SK-N-SH (cell line): ENCODE data around the gene RREB1. TPM values are rescaled to one million over a fixed set of nuclear protein-coding genes. Genes with fewer than 3 reads are reported as not detected.

Experiments used
- CTCF ChIA-PET: fragments of 300-600, 350-600 bp; formaldehyde crosslinking; extraction: SDS; loops from one replicate; lab custom pipeline; 2021; lab: Yijun Ruan, JAX
- POLR2A ChIA-PET: fragments of 350-600 bp; sonication (Branson Sonifier 250); formaldehyde crosslinking; extraction: SDS; loops from one replicate; lab custom pipeline; 2020; ENCODE audit warnings: antibody characterized with exemption, inconsistent platforms; lab: Yijun Ruan, JAX
- DNase-seq: peaks from one replicate; pipeline ENCODE4 v3.0.0; 2012
- H2AFZ ChIP-seq: fragments of 200-600 bp; sonication (generic); 2 replicates; pipeline ENCODE4 v1.8.1; 2016; ENCODE audit warnings: antibody characterized with exemption, mild to moderate bottlenecking, low read depth
- H3F3A ChIP-seq: fragments of 200-600 bp; sonication (generic); replicated peaks from 2 replicates; pipeline ENCODE3; 2016; ENCODE audit warnings: antibody characterized with exemption, mild to moderate bottlenecking; ENCODE audit not compliant: insufficient read depth
- H3K27ac ChIP-seq, 2 experiments: fragments of 200-500 bp in 1 of 2; fragments of 200-600 bp in 1 of 2; sonication (Bioruptor generic) in 1 of 2; sonication (generic), shearing (Covaris generic) in 1 of 2; 2 replicates each; pipeline versions ENCODE4 v1.5.1 to v1.6.1; 2014 to 2016; ENCODE audit warnings: low read depth in 2 of 2, inconsistent platforms in 1 of 2, low read length in 1 of 2, mild to moderate bottlenecking in 1 of 2, mixed read lengths in 1 of 2
- H3K27me3 ChIP-seq: fragments of 200-600 bp; sonication (generic), shearing (Covaris generic); 2 replicates; pipeline ENCODE4 v1.6.1; 2016; ENCODE audit warnings: mixed run types; ENCODE audit not compliant: insufficient read depth
- H3K36me3 ChIP-seq, 2 experiments: fragments of 200-500 bp in 1 of 2; fragments of 200-600 bp in 1 of 2; sonication (Bioruptor generic) in 1 of 2; sonication (generic) in 1 of 2; replicated peaks in 1 of 2; 2 replicates each; pipeline versions ENCODE3 to v1.5.1; 2014 to 2016; ENCODE audit warnings: low read length in 1 of 2, mild to moderate bottlenecking in 1 of 2; ENCODE audit not compliant: insufficient read depth in 2 of 2, control insufficient read depth in 1 of 2
- H3K4me1 ChIP-seq, 2 experiments: fragments of 200-500 bp in 1 of 2; fragments of 200-600 bp in 1 of 2; sonication (Bioruptor generic) in 1 of 2; sonication (generic), shearing (Covaris generic) in 1 of 2; 2 replicates each; pipeline versions ENCODE4 v1.5.1 to v1.6.1; 2014 to 2016; ENCODE audit warnings: low read depth in 1 of 2, low read length in 1 of 2, mixed run types in 1 of 2; ENCODE audit not compliant: insufficient read depth in 2 of 2, control insufficient read depth in 1 of 2
- H3K4me2 ChIP-seq: fragments of 200-600 bp; sonication (generic), shearing (Covaris generic); 2 replicates; pipeline ENCODE4 v1.6.1; 2017; ENCODE audit warnings: mixed run types
- H3K4me3 ChIP-seq, 2 experiments: fragments of 200-500 bp in 1 of 2; fragments of 200-600 bp in 1 of 2; sonication (Bioruptor generic) in 1 of 2; sonication (generic), shearing (Covaris generic) in 1 of 2; 2 replicates each; pipeline versions ENCODE4 v1.5.1 to v1.8.1; 2014 to 2016; ENCODE audit warnings: low read depth in 2 of 2, inconsistent platforms in 1 of 2, low read length in 1 of 2, mild to moderate bottlenecking in 1 of 2, mixed read lengths in 1 of 2, moderate library complexity in 1 of 2
- H3K79me2 ChIP-seq: fragments of 200-600 bp; sonication (generic); 2 replicates; pipeline ENCODE4 v1.8.1; 2017; ENCODE audit warnings: mild to moderate bottlenecking; ENCODE audit not compliant: insufficient read depth
- H3K9ac ChIP-seq: fragments of 200-600 bp; sonication (generic); 2 replicates; pipeline ENCODE4 v1.6.1; 2017; ENCODE audit warnings: mixed run types
- H3K9me2 ChIP-seq: fragments of 200-600 bp; sonication (generic); 2 replicates; pipeline ENCODE4 v1.6.1; 2017; ENCODE audit warnings: mixed run types
- H3K9me3 ChIP-seq: fragments of 200-600 bp; sonication (generic); 2 replicates; pipeline ENCODE4 v1.6.1; 2017; ENCODE audit warnings: mixed run types, mild to moderate bottlenecking, moderate library complexity
- H4K20me1 ChIP-seq: fragments of 200-600 bp; sonication (generic); 2 replicates; pipeline ENCODE4 v1.6.1; 2017; ENCODE audit warnings: mild to moderate bottlenecking, mixed run types; ENCODE audit not compliant: insufficient read depth
- CHD2 ChIP-seq: fragments of 150-350 bp; IDR thresholded peaks from 2 replicates; pipeline ENCODE4 v1.6.1; 2018; ENCODE audit warnings: low read length; ENCODE audit not compliant: partially characterized antibody
- EZH2phosphoT487 ChIP-seq: fragments of 200-600 bp; sonication (generic); IDR thresholded peaks from 2 replicates; pipeline ENCODE4 v1.6.1; 2017; ENCODE audit warnings: low read depth, mixed run types, mild to moderate bottlenecking, antibody characterized with exemption, moderate library complexity, borderline replicate concordance
- FOSL2 ChIP-seq: IDR thresholded peaks from 2 replicates; pipeline ENCODE4 v1.4.0; 2012; ENCODE audit warnings: low read depth, mild to moderate bottlenecking, moderate library complexity, borderline replicate concordance
- FOXJ3 ChIP-seq: sonication (generic); formaldehyde crosslinking; IDR thresholded peaks from 2 replicates; pipeline ENCODE4 v1.5.1; 2020; ENCODE audit warnings: mild to moderate bottlenecking, missing genetic modification reagents
- FOXM1 ChIP-seq: IDR thresholded peaks from 2 replicates; pipeline ENCODE4 v1.4.0; 2012; ENCODE audit warnings: low read depth, mild to moderate bottlenecking
- GABPA ChIP-seq: IDR thresholded peaks from 2 replicates; pipeline ENCODE4 v1.4.0; 2012; ENCODE audit warnings: low read depth, mild to moderate bottlenecking
- GATA2 ChIP-seq: sonication (generic); formaldehyde crosslinking; IDR thresholded peaks from 2 replicates; pipeline ENCODE4 v1.5.0; 2020; ENCODE audit warnings: mild to moderate bottlenecking, missing genetic modification reagents
- IRF3 ChIP-seq: fragments of 150-350 bp; IDR thresholded peaks from 2 replicates; pipeline ENCODE4 v1.6.1; 2016; ENCODE audit warnings: mild to moderate bottlenecking, low read depth, low read length
- JUND ChIP-seq: IDR thresholded peaks from 2 replicates; pipeline ENCODE4 v1.4.0; 2012
- MAX ChIP-seq: IDR thresholded peaks from 2 replicates; pipeline ENCODE4 v1.4.0; 2012; ENCODE audit warnings: low read depth
- MEF2A ChIP-seq: IDR thresholded peaks from 2 replicates; pipeline ENCODE4 v1.4.0; 2012; ENCODE audit warnings: low read depth, borderline replicate concordance
- MXI1 ChIP-seq: IDR thresholded peaks from 2 replicates; pipeline ENCODE4 v1.6.1; 2012; ENCODE audit warnings: mild to moderate bottlenecking, low read depth, low read length, improper control_type of control experiment
- NRF1 ChIP-seq: IDR thresholded peaks from 2 replicates; pipeline ENCODE4 v1.6.1; 2012; ENCODE audit warnings: low read depth, mild to moderate bottlenecking, low read length
- REST ChIP-seq: IDR thresholded peaks from 2 replicates; pipeline ENCODE4 v1.6.1; 2012; ENCODE audit warnings: mild to moderate bottlenecking, low read depth, low read length, moderate library complexity
- RXRA ChIP-seq: IDR thresholded peaks from 2 replicates; pipeline ENCODE4 v1.4.0; 2012; ENCODE audit warnings: low read depth, mild to moderate bottlenecking, borderline replicate concordance
- TEAD4 ChIP-seq: IDR thresholded peaks from 2 replicates; pipeline ENCODE4 v1.4.0; 2012; ENCODE audit warnings: mild to moderate bottlenecking, borderline replicate concordance; ENCODE audit not compliant: insufficient read depth
- USF1 ChIP-seq: IDR thresholded peaks from 2 replicates; pipeline ENCODE4 v1.4.0; 2012; ENCODE audit warnings: low read depth, borderline replicate concordance
- WGBS: methylation state at CpG from one replicate; pipeline ENCODE4 v1.1.6; 2017; ENCODE audit warnings: low lambda C conversion rate; 5-methylcytosine and 5-hydroxymethylcytosine counted together
- polyA plus RNA-seq, 3 experiments: library from polyadenylated mRNA; depleted of rRNA; stranded (reverse); fragments of >200 nt; gene quantifications; 2 replicates each; pipeline ENCODE4 v1.2.3, GENCODE V29; 2012

Gene RREB1
- polyA plus RNA-seq, 1 of the 3 experiments (the other 2 are of a cell fraction) = 2.0 TPM

- TF ChIP-seq REST (no peak), MAX (no peak), FOSL2 (no peak), MXI1 (no peak), EZH2phosphoT487 (no peak)
These were observed 16.9 kb downstream of the RREB1 start (continued) for GRCh38 chr6:7124636-7125035.

- H3K9ac ChIP-seq = no peak overlapping the region
- POLR2A ChIA-PET = no interaction called here
- TF ChIP-seq MEF2A = no peak
- no peak for TF ChIP-seq RXRA
- TF ChIP-seq FOXJ3 (CRISPR knock-in tag) = no peak
- no peak for TF ChIP-seq USF1
- no peak for TF ChIP-seq NRF1
- TF ChIP-seq FOXM1 = no peak
- TF ChIP-seq MXI1 = no peak
- TF ChIP-seq GATA2 (CRISPR knock-in tag) = no peak
- no peak for TF ChIP-seq GABPA
- TF ChIP-seq JUND = no peak
- no peak for TF ChIP-seq IRF3
- no peak for TF ChIP-seq CHD2
- no peak for TF ChIP-seq MAX
- TF ChIP-seq TEAD4 = no peak
These were observed 17.5 kb downstream of the RREB1 start for GRCh38 chr6:7125290-7125689.

More at GRCh38 chr6:7125290-7125689, 17.5 kb downstream of the RREB1 start:
- H3F3A ChIP-seq = no peaks in the 10 kb centered on the region
- H3K36me3 ChIP-seq = peaks cover 0 to 4% of the 10 kb centered on the region in 2 experiments
- H3K4me2 ChIP-seq = no peak overlapping the region
- no peak overlapping the region for H2AFZ ChIP-seq
- H3K79me2 ChIP-seq = peaks cover 99% of the 10 kb centered on the region
- no peak overlapping the region for H3K4me3 ChIP-seq
- DNase-seq = no peak
- peaks cover 54% of the 10 kb centered on the region for H4K20me1 ChIP-seq
- CTCF ChIA-PET = no interaction called here
- WGBS = 70% methylated on average over 1 of the region's 1 CpG
- H3K9me3 ChIP-seq = no peaks in the 10 kb centered on the region
- H3K4me1 ChIP-seq = no peaks in the 10 kb centered on the region
- no peaks in the 10 kb centered on the region for H3K9me2 ChIP-seq
- no peak overlapping the region for H3K27ac ChIP-seq
- no peaks in the 10 kb centered on the region for H3K27me3 ChIP-seq
